HL-60/S4 treated with phorbol 12-myristate 13-acetate at 8.2 ng/mL for 4 days and 3 days (cell line): Measurements from ENCODE around the gene HS1BP3.

Experiments used
- in situ Hi-C: fragments of 300-500 bp; cut with MboI; formaldehyde crosslinking; loops from 2 replicates; pipeline ENCODE4 v1.15.0; 2022; ENCODE audit warnings: low sequenced_read_pairs

Gene HS1BP3

DNA sequence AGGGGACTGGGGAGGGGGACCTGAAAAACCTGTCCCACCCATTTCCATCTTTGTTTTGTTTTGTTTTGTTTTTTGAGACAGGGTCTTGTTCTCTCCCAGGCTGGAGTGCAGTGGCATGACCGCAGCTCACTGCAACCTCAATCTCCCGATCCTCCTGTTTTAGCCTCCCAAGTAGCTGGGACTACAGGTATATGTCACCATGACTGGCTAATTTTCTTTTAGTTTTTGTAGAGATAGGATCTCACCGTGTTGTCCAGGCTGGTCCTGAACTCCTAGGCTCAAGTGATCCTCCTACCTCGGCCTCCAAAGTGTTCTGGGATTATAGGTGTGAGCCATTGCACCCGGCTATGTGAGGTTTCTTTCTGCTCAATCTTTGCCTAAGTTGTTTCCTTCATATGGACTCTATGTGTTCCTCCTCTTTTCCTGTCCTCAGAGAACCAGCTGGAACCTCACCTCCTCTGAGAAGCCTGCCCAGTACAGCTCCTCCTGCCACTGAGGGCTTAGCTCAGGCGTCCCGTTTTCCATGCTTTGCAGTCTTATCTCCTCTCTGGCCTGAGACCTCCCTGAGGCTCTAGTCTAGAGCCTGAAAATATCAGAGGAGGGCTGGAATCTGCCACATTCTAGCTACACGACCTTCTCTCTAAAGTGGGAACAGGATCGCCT is 74.8 kb downstream of the HS1BP3 start:
- in situ Hi-C loops, result no loop called here

DNA sequence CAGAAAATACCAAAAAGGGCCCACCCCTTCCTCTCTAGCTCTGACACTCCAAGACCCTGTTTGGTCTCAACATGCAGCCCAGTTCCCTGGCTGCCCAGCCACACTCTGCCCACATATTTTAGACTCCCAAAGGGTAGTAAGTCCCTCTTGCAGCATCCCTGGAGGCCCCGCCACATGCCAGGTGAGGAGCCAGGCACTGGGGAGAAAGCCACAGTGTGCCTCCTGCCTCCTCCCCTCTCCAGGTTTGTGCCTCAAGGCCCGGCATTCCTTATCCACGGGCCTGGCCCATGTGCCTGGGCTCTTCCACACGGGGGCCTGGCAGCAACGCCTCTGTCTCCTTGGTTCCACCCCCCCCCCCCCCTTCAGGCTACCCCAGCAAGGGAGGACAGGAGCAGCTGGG is 75.5 kb downstream of the HS1BP3 start:
- in situ Hi-C loops, result no loop called here

DNA sequence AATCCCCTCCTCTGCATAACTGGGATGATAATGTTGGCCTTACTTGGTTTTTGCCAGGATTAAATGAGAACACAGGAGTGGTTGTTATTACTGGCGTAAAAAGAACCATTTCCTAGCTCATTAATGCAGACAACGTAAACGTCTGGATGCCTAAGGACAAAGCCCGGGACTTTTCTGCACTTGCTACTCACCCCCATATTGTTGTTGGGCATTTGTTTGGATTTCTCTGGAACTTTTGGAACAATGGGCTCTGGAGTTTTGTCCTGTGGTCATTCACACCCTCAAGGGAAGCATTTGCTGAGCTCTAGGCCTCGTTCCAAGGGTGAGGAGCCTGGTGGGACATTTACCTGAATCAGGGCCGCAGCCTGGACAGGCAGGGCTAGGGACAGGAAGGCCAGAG is 76.0 kb downstream of the HS1BP3 start:
- in situ Hi-C loops, result no loop called here

DNA sequence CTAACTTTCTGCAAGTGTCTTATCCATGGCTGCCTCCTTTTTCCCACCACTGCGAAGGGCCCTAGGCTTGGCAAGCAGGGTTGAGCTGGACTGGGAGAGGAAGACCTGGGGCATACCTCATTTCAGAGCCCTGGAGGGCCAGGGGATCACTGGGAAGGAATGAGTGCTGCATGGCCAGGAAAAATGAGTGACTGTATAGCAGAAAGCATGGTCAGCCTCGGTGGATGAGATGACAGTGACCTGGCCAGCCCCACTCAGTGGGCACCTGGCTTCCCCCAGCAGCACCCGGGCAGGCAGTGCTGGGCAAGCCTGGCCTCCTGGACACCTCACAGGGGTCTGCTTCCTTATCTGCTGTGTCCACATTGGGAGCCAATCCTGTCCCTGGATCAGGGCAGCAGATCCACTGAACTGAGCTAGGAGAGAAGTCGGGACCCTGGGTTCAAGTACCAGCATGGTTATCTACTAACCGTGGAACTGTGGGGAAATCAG is 76.4 kb downstream of the HS1BP3 start:
- in situ Hi-C loops, result no loop called here

DNA sequence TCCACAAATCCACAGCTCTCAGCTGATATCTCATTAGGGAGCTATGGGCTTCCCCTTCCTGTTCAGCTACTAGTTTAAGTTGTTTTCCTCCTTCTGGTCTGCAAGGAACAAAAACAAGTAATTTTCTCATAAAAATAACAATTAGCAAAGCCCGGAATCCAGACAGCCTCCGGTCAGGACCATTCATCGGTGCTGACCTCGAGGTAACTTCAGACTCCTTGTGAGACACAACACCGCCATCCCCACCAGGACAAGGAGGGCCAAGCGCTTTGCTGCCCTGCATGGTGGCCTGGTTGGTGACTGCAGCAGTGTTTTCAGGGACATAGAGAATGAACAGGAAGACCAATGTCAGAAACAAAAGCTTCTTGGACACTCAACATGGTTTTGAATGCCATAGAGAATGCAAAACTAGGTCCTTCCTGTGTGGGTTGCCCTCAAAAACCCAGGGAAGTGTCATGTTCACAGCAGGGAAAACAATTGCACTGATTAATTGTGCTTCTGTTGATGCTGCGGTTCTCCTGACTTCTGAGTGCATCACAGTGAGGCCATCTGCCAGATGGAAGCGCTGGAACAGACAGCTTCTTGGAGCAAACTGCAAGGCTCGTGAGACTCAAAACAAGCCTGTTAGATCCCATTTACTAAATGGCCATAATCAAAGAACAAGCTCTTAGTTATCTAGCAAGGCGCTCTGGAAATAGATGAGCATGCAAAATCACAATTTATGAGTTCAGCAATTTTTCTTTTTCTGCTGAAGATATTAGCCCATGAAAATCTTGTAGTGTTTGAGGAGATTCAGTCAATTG is 77.1 kb downstream of the HS1BP3 start:
- in situ Hi-C loops, result no loop called here

DNA sequence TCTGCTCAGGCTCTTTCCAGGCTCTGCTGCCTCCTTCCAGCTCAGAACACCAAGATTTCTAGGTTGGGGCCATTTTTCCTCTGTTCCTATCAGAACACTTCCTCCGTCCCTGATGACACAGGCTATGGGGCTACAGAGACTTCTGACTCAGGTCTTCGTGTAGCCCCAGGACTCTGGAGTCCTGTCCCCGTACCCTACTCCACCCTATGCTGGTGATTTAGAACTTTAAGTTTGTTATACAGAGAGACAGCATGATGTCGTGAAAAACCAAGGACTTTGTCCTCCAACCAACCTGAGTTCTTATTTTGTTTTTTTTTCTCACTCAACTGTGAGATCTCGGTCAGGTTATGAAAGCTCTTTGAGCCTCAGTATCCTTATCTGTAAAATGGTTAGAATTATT is 78.7 kb downstream of the HS1BP3 start:
- in situ Hi-C loops, result no loop called here

DNA sequence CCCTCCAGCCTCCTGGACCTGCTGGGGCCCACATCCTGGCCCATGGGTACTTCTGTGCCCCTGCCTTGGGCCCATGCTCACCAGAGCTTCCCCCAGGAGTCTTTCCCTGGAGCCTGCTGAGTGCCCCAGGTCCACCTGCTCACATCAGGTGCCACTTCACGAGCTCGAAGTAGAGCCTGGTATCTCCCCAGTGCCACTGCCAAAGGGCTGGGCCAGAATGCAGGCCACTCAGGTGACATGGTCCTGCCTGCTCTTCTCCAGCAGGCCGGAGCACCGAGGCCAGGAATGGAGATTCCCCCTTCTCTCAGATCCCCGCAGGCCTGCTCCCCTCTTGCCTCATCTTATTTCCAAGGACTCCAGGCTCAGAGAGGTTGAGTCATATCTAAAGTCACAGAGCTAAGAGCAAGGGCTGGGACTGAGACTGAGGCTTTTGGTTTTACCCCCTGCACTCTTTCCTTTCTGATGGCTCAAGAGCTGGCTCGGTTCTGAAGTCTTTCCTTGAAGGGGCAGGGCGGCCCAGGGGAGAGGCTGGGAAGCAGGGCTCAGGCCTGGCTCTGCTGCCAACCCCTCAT is 79.2 kb downstream of the HS1BP3 start:
- in situ Hi-C loops, result no loop called here

DNA sequence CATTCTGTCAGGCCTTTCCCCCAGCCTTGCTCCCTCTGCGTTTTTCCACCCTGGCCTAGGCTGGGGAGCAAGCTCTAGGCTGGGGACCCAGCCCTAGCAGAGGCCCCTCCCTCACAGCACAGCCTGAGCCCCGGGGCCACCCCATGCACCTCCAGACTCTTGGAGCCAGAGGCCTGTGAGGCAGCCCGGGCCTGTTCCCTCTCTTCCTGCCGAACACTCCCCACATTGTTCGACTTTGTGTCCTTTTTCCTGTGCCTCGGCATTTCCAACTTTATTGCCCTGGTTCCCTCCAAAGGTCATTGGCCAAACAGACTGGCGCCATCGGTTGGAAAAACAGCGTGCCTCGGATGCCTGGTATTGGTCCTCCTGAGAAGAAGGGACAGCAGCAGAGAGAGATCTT is 79.7 kb downstream of the HS1BP3 start:
- in situ Hi-C loops, result no loop called here

DNA sequence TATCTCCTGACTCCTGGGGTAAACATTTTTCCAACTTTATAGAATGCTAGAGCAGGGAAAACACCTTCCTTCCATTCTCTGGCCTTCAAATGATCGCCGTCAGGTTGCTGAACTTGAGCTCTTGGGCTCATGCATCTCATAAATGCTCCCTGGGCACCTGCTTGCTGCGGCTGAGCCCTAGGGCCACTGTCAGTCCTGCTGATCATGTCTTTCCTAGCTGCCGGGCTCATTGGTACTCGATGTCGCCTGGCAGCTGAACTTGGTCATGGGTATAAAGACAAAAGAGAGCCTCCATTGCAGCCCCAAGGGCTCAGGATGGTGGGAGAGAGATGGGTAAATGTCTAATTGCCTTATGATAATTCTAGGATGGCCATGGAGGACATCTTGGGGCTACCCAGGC is 80.6 kb downstream of the HS1BP3 start:
- in situ Hi-C loops, result no loop called here

DNA sequence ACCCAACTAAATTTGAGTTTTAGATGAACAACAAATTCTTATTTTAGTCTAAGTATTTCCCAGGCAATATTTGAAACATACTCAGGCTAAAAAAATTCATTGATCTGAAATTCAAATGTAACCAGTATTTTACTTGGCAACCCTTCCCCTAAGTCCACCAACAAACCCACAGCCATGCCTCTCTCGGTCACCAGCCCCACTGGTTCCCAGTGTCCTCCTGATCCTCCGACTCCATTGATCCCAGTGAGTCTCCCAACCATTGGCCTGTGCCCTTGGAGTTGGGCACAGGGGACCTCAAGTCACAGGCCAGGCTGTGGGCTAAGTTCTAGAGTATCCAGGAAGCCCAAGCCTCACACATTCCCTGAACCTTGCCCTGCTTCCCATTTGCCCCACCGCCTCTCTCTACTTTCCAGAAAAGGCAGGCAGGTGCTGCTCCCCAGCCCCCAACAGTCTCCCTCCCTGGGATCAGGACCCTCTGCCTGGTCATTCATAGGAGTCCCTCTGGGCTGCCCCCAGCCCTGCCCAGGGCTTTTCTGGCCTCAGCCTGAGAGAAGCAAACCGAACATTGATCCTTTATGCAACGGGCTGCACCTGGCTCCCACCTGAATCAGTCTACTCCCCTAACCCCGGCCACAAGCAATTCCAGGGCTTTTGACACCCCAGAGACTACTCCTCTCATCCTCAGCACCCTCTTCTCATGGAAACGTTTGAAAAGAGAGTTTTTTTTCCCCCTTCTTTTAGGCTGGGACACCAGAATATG is 81.3 kb downstream of the HS1BP3 start:
- in situ Hi-C loops, result no loop called here

DNA sequence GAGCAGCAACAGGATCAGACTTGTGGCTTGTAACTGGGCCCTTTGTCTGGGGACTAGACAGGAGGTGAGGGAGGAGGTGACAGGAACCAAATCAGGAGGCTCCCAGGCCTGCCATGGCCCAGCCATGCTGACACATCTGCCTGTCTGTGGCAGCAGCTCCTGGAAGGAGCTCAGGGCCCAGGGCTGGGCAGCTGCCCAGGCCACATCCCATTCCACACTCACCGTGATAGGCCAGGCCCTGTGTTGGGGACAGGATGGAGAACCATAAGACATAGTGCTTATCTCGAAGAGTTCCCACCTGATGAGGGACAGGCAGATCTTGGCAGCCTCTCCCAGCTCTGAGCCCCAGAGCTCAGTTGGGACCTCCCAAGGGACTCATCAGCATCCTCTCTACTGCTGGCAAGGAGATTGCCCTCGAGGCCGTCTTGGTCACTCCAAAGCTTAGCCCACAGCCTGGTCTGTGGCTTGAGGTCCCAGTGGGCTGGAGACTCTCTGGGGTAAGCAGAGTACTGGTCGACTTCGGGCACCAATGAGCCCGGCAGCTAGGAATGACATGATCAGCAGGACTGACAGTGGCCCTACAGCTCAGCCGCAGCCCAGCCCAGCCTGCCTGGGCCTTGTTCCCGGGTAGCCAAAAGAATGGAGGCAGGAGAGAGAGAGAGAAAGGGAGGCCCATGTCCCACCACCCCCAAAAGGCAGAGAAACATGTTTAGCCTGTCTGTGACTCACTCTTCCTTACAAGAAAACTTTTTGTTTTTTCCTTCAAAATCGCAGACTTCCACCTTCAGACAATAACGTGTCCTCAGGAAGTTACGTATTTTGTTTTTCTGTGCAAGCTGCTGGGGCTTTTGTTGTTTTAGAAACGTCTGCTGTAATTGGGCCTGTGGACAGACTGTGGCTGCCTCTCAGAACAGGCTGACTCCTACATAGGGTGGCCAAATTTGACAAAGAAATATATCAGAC is 82.1 kb downstream of the HS1BP3 start:
- in situ Hi-C loops, result no loop called here

DNA sequence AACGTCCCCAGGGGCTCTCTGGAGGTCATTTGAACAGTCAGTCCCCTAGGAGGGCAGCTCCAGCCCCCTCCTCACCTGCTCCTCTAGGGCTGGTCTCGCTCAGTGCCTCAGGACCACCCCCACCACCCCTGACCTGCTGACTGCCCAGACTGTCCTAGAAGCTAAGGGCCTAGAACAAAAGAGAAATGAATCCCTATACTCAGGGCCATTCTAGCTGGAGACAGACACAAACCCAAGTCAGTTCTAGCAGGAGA is 83.0 kb downstream of the HS1BP3 start:
- in situ Hi-C loops, result no loop called here
